Skeletal muscle tissue (tissue), 4 donors: ENCODE results near the gene IL18RAP. TPM values are rescaled to one million over a fixed set of nuclear protein-coding genes. Genes with fewer than 3 reads are reported as not detected.

ENCODE experiments used
- H3K27ac ChIP-seq: one replicate; pipeline ENCODE4 v1.7.0; 2013; ENCODE audit warnings: mild to moderate bottlenecking, low read depth, low read length, inconsistent platforms
- H3K27me3 ChIP-seq, 3 donors: one replicate each; pipeline ENCODE4 v1.7.0; 2013; ENCODE audit warnings: low read length in 3 of 3; ENCODE audit not compliant: control insufficient read depth in 3 of 3, insufficient read depth in 3 of 3
- H3K36me3 ChIP-seq, 3 donors: one replicate each; pipeline ENCODE4 v1.7.0; 2013; ENCODE audit warnings: low read length in 3 of 3; ENCODE audit not compliant: control insufficient read depth in 3 of 3, insufficient read depth in 3 of 3
- H3K4me1 ChIP-seq, 3 donors: one replicate each; pipeline ENCODE4 v1.7.0; 2013; ENCODE audit warnings: low read length in 3 of 3, mild to moderate bottlenecking in 3 of 3; ENCODE audit not compliant: control insufficient read depth in 3 of 3, insufficient read depth in 3 of 3
- H3K4me3 ChIP-seq, 3 donors: one replicate each; pipeline ENCODE4 v1.7.0; 2013; ENCODE audit warnings: low read length in 3 of 3
- H3K9ac ChIP-seq, 3 donors: one replicate each; pipeline ENCODE4 v1.7.0; 2013; ENCODE audit warnings: low read length in 3 of 3, mild to moderate bottlenecking in 3 of 3, moderate library complexity in 2 of 3, low read depth in 1 of 3
- H3K9me3 ChIP-seq, 3 donors: one replicate each; pipeline ENCODE4 v1.7.0; 2013; ENCODE audit warnings: low read length in 3 of 3; ENCODE audit not compliant: control insufficient read depth in 3 of 3
- total RNA-seq: library from RNA; depleted of rRNA; stranded (reverse); fragments of >200 nt; gene quantifications from one replicate; pipeline ENCODE4 v1.2.3, GENCODE V29; 2014
- donor health status: Osteomylitis.

IL18RAP gene
- total RNA-seq, 1 donor from 2014 or later, result 2.6 TPM

- Histone ChIP-seq H3K9ac (no peak overlapping the region), H3K27ac (no peak overlapping the region), H3K36me3 (no peaks in the 10 kb centered on the region), H3K9me3 (no peaks in the 10 kb centered on the region), H3K4me3 (no peak overlapping the region), H3K4me1 (no peaks in the 10 kb centered on the region), H3K27me3 (no peaks in the 10 kb centered on the region)
Measured at GRCh38 chr2:102451968-102452367, 29.0 kb downstream of the IL18RAP start.

- H3K9ac ChIP-seq, result no peak overlapping the region
- H3K4me3 ChIP-seq, result no peak overlapping the region
- H3K36me3 ChIP-seq, result no peaks in the 10 kb centered on the region
Measured at GRCh38 chr2:102453501-102453900, 30.5 kb downstream of the IL18RAP start.

GRCh38 chr2:102455061-102455670 lies 32.2 kb downstream of the IL18RAP start:
- H3K9ac ChIP-seq, result no peak overlapping the region
- H3K36me3 ChIP-seq, result no peaks in the 10 kb centered on the region
- no peaks in the 10 kb centered on the region for H3K4me1 ChIP-seq
- H3K27ac ChIP-seq, result no peak overlapping the region
- H3K27me3 ChIP-seq, result no peaks in the 10 kb centered on the region
- H3K9me3 ChIP-seq, result no peaks in the 10 kb centered on the region
- H3K4me3 ChIP-seq, result no peak overlapping the region

More at GRCh38 chr2:102453501-102453900, 30.5 kb downstream of the IL18RAP start:
- H3K4me1 ChIP-seq, result no peaks in the 10 kb centered on the region
- H3K9me3 ChIP-seq, result no peaks in the 10 kb centered on the region
- H3K27ac ChIP-seq, result no peak overlapping the region
- H3K27me3 ChIP-seq, result no peaks in the 10 kb centered on the region

GRCh38 chr2:102460467-102460866 lies 37.5 kb downstream of the IL18RAP start:
- no peaks in the 10 kb centered on the region for H3K36me3 ChIP-seq
- no peak overlapping the region for H3K27ac ChIP-seq
- no peak overlapping the region for H3K4me3 ChIP-seq
- H3K9ac ChIP-seq, result no peak overlapping the region
- H3K27me3 ChIP-seq, result peaks cover 0 to 5% (median 5%) of the 10 kb centered on the region in 3 donors
- no peaks in the 10 kb centered on the region for H3K4me1 ChIP-seq
- peaks cover 0 to 2% (median 0%) of the 10 kb centered on the region in 3 donors for H3K9me3 ChIP-seq

GRCh38 chr2:102461188-102461587 lies 38.2 kb downstream of the IL18RAP start:
- H3K4me3 ChIP-seq, result no peak overlapping the region
- H3K4me1 ChIP-seq, result no peaks in the 10 kb centered on the region
- no peak overlapping the region for H3K27ac ChIP-seq
- peaks cover 0 to 5% (median 5%) of the 10 kb centered on the region in 3 donors for H3K27me3 ChIP-seq
- peaks cover 0 to 2% (median 0%) of the 10 kb centered on the region in 3 donors for H3K9me3 ChIP-seq
- H3K36me3 ChIP-seq, result no peaks in the 10 kb centered on the region
- no peak overlapping the region for H3K9ac ChIP-seq

- Histone ChIP-seq H3K27ac (no peak overlapping the region), H3K9ac (no peak overlapping the region), H3K36me3 (no peaks in the 10 kb centered on the region), H3K4me3 (no peak overlapping the region), H3K27me3 (peaks cover 0 to 5% (median 5%) of the 10 kb centered on the region in 3 donors), H3K9me3 (peaks cover 0 to 2% (median 0%) of the 10 kb centered on the region in 3 donors), H3K4me1 (no peaks in the 10 kb centered on the region)
Measured at GRCh38 chr2:102463160-102463559, 40.2 kb downstream of the IL18RAP start.

GRCh38 chr2:102470168-102470567 lies 47.2 kb downstream of the IL18RAP start:
- Histone ChIP-seq H3K36me3 (no peaks in the 10 kb centered on the region), H3K4me3 (no peak overlapping the region), H3K4me1 (no peaks in the 10 kb centered on the region), H3K27me3 (no peaks in the 10 kb centered on the region), H3K27ac (no peak overlapping the region), H3K9me3 (no peaks in the 10 kb centered on the region), H3K9ac (no peak overlapping the region)

GRCh38 chr2:102473020-102473419 lies 50.1 kb downstream of the IL18RAP start, which contains the start of gene SLC9A4:
Gene SLC9A4 (plus strand): TSS chr2:102473226. CDS start chr2:102473760, 534 bp downstream.
- Histone ChIP-seq H3K36me3 (no peaks in the 10 kb centered on the region), H3K4me1 (no peaks in the 10 kb centered on the region), H3K27ac (no peak within 1 kb of the TSS), H3K9me3 (no peaks in the 10 kb centered on the region), H3K9ac (no peak within 1 kb of the TSS), H3K27me3 (no peaks in the 10 kb centered on the region), H3K4me3 (no peak within 1 kb of the TSS)

GRCh38 chr2:102473631-102474030 lies 50.7 kb downstream of the IL18RAP start:
- H3K9me3 ChIP-seq, result no peaks in the 10 kb centered on the region
- no peaks in the 10 kb centered on the region for H3K27me3 ChIP-seq
- no peaks in the 10 kb centered on the region for H3K36me3 ChIP-seq
- H3K27ac ChIP-seq, result no peak overlapping the region
- no peak overlapping the region for H3K4me3 ChIP-seq
- H3K4me1 ChIP-seq, result no peaks in the 10 kb centered on the region
- H3K9ac ChIP-seq, result no peak overlapping the region

- Histone ChIP-seq H3K27ac (no peak overlapping the region), H3K36me3 (no peaks in the 10 kb centered on the region), H3K9me3 (no peaks in the 10 kb centered on the region), H3K9ac (no peak overlapping the region), H3K4me3 (no peak overlapping the region), H3K4me1 (no peaks in the 10 kb centered on the region), H3K27me3 (no peaks in the 10 kb centered on the region)
Measured at GRCh38 chr2:102474785-102475184, 51.8 kb downstream of the IL18RAP start.
